GM12864 (cell line): ENCODE measurements around the gene AMOT.
"Not testable (repeated sequence)": the region's sequence is repeated elsewhere in the genome, so short reads cannot be mapped to it uniquely, and the experiment has no call there.

Experiments used
- DNase-seq: peaks from one replicate; pipeline ENCODE4 v3.0.0-alpha.2; 2011; ENCODE audit warnings: low read depth
- H3K4me3 ChIP-seq: 2 replicates; pipeline ENCODE4 v1.5.1; 2011; ENCODE audit warnings: mild to moderate bottlenecking, low read depth, low read length, control low read depth
- TF ChIP-seq, protein P1 (sequence below): IDR thresholded peaks from 2 replicates; pipeline ENCODE4 v1.5.1; 2011; ENCODE audit warnings: low read depth, mild to moderate bottlenecking, moderate library complexity, low read length, control low read depth, inconsistent platforms; ENCODE audit errors: missing control alignments

AMOT gene

DNA sequence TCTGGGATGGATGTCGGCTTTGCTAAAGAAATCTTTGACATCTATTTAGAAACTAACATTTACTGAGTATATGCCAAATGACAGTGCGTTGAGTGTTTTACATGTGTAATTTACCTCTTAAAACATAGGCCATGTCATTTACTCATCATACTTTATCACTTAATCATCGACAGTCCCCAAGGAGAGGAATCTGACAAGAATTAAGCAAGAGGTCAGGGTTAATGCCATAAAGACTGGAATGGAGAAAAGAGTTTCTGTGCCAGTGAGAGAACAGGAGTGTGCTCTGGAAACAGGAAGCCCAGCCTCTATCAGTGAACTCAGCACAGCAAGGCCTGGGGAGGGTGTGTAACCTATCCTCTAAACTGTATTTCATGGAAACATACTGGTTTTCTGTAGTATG, 28.0 kb upstream of the AMOT start:
- TF ChIP-seq, protein P1, sequence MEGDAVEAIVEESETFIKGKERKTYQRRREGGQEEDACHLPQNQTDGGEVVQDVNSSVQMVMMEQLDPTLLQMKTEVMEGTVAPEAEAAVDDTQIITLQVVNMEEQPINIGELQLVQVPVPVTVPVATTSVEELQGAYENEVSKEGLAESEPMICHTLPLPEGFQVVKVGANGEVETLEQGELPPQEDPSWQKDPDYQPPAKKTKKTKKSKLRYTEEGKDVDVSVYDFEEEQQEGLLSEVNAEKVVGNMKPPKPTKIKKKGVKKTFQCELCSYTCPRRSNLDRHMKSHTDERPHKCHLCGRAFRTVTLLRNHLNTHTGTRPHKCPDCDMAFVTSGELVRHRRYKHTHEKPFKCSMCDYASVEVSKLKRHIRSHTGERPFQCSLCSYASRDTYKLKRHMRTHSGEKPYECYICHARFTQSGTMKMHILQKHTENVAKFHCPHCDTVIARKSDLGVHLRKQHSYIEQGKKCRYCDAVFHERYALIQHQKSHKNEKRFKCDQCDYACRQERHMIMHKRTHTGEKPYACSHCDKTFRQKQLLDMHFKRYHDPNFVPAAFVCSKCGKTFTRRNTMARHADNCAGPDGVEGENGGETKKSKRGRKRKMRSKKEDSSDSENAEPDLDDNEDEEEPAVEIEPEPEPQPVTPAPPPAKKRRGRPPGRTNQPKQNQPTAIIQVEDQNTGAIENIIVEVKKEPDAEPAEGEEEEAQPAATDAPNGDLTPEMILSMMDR, result no peak

GRCh38 chrX:112867570-112867969, 26.9 kb upstream of the AMOT start:
- no peak for DNase-seq
- TF ChIP-seq, protein P1, result peak; percentile 30
- no peak overlapping the region for H3K4me3 ChIP-seq

More for the DNA sequence above, 28.0 kb upstream of the AMOT start:
- no peak for DNase-seq
- H3K4me3 ChIP-seq, result no peak overlapping the region

DNA sequence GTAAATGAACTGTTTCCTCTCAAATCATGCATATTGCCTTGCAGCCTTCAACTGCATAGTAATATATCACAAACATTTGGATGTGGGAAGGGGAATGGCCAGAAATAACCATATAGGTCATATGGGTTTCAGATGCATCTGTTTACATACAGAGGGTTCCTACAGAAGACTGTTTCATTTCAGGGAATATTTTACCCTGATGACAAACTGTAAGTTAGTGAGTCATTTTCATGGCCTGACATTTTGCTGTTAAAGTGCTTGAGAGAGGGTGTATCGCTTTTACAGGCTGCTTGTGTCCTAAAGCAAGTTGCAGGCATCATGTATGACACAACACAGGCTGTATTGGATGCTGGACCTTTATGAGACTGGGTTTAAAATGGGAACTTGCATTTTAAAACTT, 25.5 kb upstream of the AMOT start:
- no peak for DNase-seq
- TF ChIP-seq, protein P1, result no peak
- no peak overlapping the region for H3K4me3 ChIP-seq

GRCh38 chrX:112865464-112866025, 24.9 kb upstream of the AMOT start:
- DNase-seq, result no peak
- H3K4me3 ChIP-seq, result no peak overlapping the region
- TF ChIP-seq, protein P1, result no peak

DNA sequence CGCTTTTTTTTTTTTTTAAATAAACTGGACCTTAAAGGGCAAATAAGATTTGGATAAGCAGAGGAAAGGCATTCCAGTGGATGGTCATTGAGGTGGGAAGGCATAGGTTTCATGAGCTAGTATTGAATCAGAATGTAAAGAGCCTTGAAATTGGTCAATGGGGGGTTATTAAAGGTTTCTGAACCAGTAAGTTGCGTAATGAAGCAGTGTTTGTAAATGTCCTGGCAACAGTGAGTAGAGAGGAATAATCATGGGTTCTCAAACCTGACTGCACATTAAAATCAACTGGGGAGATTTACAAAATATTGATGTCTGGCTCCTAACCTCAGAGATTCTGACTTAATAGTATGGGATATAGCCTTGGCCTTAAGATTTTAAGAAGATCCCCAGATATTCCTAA, 23.2 kb upstream of the AMOT start:
- no peak for DNase-seq
- H3K4me3 ChIP-seq, result no peak overlapping the region
- TF ChIP-seq, protein P1, result no peak

- DNase-seq, result no peak
- TF ChIP-seq, protein P1, result no peak
- H3K4me3 ChIP-seq, result no peak overlapping the region
These were observed 16.8 kb upstream of the AMOT start for GRCh38 chrX:112857478-112857878.

- not testable (repeated sequence) for DNase-seq
These were observed 14.3 kb upstream of the AMOT start for GRCh38 chrX:112854901-112855300.

More at GRCh38 chrX:112854901-112855300, 14.3 kb upstream of the AMOT start:
- H3K4me3 ChIP-seq, result not testable (repeated sequence)
